ENCODE results near the gene NSMCE1. TPM values are rescaled to one million over a fixed set of nuclear protein-coding genes. Genes with fewer than 3 reads are reported as not detected.
A peak's percentile ranks its signal among the peaks of the same experiment; 100 is the strongest.

Gene NSMCE1
- total RNA-seq, 4 donors from 2014 or later, result 27.7 to 41.4 (median 31.5) TPM

DNA sequence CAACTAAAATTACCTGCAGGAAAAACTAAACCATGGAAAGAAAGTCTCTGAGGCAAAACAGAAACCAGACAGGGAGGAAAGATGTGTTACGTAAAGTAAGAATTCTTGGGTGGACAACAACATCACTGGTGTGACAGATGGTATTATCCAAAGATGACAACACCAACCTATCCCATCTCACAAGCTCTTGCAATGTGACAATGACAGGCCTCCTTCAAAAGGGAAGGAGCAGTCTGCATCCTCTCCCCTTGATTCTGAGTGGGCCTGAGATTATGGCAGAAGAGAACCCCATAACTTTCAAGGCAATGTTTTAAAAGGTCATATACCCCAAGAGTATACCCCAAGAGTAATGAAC is 82.8 kb downstream of the NSMCE1 start:
- Histone ChIP-seq H3K4me3 (no peak overlapping the region), H3K4me1 (no peaks in the 10 kb centered on the region), H3K9me3 (peaks cover 0 to 9% (median 0%) of the 10 kb centered on the region in 4 donors), H3K27ac (no peak overlapping the region), H3K36me3 (no peaks in the 10 kb centered on the region), H3K27me3 (no peaks in the 10 kb centered on the region)
- no peak for DNase-seq (ENCODE audit: low spot score in 2 of 2)
- TF ChIP-seq CTCF (IDR thresholded peaks at IDR 0.05), result no peak
- no peak for TF ChIP-seq EP300 (IDR thresholded peaks at IDR 0.05)
- no peak for TF ChIP-seq POLR2A (IDR thresholded peaks at IDR 0.05)
- 92 to 100% methylated on average over 1 of the region's 1 CpG for WGBS, 2 donors

DNA sequence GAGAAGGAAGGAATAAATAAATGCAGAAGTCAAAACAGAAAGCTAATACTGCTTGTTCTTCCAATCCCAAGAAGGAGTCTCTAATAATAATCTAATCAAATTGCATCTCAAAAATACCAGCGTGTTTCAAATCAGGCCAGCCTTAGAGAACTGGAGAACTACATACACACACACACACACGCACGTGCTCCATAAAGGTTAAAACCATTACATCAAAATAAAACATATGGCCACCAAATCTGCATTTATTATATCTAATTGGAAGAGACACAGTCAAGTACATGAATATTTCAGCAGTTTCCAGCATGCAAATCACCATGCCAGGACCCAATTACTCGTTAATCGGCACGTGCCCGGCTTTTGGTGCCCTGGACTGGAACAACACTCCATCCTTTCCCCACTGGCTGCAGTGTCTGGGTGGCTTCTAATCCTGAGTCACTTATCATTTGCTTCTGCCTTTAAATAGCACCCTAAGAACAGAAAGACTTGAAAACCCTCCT is 85.6 kb downstream of the NSMCE1 start:
- Histone ChIP-seq H3K9me3 (peaks cover 0 to 14% (median 0%) of the 10 kb centered on the region in 4 donors), H3K27ac (no peak overlapping the region), H3K27me3 (no peaks in the 10 kb centered on the region), H3K4me1 (peaks cover 0 to 9% (median 0%) of the 10 kb centered on the region in 4 donors), H3K36me3 (no peaks in the 10 kb centered on the region), H3K4me3 (no peak overlapping the region)
- WGBS, 2 donors, result 86 to 88% methylated on average over 7 of the region's 7 CpGs
- no peak for DNase-seq (ENCODE audit: low spot score in 2 of 2)
- no peak for TF ChIP-seq CTCF (IDR thresholded peaks at IDR 0.05)
- no peak for TF ChIP-seq EP300 (IDR thresholded peaks at IDR 0.05)
- no peak for TF ChIP-seq POLR2A (IDR thresholded peaks at IDR 0.05)

GRCh38 chr16:27181019-27181790 is 87.4 kb downstream of the NSMCE1 start:
- no peak for DNase-seq (ENCODE audit: low spot score in 2 of 2)
- H3K27ac ChIP-seq, result no peak overlapping the region
- 64 to 72% methylated on average over 8 of the region's 8 CpGs for WGBS, 2 donors

DNA sequence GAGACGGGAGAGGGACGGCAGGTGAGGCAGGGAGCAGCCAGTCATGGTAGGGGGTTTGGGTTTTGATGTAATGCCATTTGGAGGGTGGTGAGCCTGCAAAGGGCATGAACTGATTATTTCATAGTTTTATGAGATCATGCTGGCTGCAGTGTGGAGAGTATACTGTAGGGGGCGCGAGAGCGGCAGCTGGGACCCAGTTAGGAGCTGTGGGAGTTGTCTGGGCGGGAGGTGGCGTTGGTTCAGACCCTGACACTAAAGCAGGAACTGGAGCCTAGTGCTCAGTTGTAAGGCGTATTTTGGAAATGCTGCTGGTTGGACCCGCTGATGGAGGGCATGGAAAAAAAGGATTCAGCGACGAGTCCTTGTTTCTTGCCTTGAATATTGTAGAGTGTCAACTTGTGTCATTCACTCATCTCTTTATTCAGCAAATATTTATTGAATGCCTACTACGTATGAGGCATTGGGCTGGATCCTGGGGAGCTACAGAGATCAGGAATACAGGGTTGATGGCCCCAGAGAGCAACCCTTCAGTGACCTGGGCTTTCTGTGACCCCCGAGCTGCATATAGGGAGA is 89.0 kb downstream of the NSMCE1 start:
- no peak for TF ChIP-seq POLR2A (IDR thresholded peaks at IDR 0.05)
- peak; percentile 73 to 87 (median 78) for TF ChIP-seq CTCF (IDR thresholded peaks at IDR 0.05)
- peaks cover 0 to 9% (median 0%) of the 10 kb centered on the region in 4 donors for H3K4me1 ChIP-seq
- peak; percentile 70 to 91 for DNase-seq (ENCODE audit: low spot score in 2 of 2)
- no peaks in the 10 kb centered on the region for H3K36me3 ChIP-seq
- peaks cover 0 to 14% (median 0%) of the 10 kb centered on the region in 4 donors for H3K9me3 ChIP-seq
- no peak overlapping the region for H3K4me3 ChIP-seq
- no peak overlapping the region for H3K27ac ChIP-seq
- no peaks in the 10 kb centered on the region for H3K27me3 ChIP-seq
- WGBS, 2 donors, result 16 to 22% methylated on average over 13 of the region's 13 CpGs

More at GRCh38 chr16:27181019-27181790, 87.4 kb downstream of the NSMCE1 start:
- peaks cover 0 to 9% (median 0%) of the 10 kb centered on the region in 4 donors for H3K4me1 ChIP-seq
- TF ChIP-seq POLR2A (IDR thresholded peaks at IDR 0.05) (no peak), CTCF (IDR thresholded peaks at IDR 0.05) (no peak), EP300 (IDR thresholded peaks at IDR 0.05) (no peak)
- H3K4me3 ChIP-seq, result no peak overlapping the region
- H3K9me3 ChIP-seq, result peaks cover 0 to 14% (median 0%) of the 10 kb centered on the region in 4 donors
- H3K27me3 ChIP-seq, result no peaks in the 10 kb centered on the region
- no peaks in the 10 kb centered on the region for H3K36me3 ChIP-seq
